GM19438 (cell line): ENCODE data around the gene TMPRSS6.

Source experiments
- ATAC-seq: cut with Tn5 transposase; IDR thresholded peaks from one replicate; pipeline ENCODE4 v1.9.1; 2021; ENCODE audit warnings: low read depth; ENCODE audit not compliant: unreplicated experiment

The TMPRSS6 gene

GRCh38 chr22:37109242-37109917 lies at the start of gene TMPRSS6:
Gene TMPRSS6 (minus strand): TSS chr22:37109713. CDS start chr22:37103417, 6,296 bp downstream.
- no peak for ATAC-seq

- no peak for ATAC-seq
Observed at GRCh38 chr22:37158963-37159290, 49.4 kb upstream of the TMPRSS6 start.

DNA sequence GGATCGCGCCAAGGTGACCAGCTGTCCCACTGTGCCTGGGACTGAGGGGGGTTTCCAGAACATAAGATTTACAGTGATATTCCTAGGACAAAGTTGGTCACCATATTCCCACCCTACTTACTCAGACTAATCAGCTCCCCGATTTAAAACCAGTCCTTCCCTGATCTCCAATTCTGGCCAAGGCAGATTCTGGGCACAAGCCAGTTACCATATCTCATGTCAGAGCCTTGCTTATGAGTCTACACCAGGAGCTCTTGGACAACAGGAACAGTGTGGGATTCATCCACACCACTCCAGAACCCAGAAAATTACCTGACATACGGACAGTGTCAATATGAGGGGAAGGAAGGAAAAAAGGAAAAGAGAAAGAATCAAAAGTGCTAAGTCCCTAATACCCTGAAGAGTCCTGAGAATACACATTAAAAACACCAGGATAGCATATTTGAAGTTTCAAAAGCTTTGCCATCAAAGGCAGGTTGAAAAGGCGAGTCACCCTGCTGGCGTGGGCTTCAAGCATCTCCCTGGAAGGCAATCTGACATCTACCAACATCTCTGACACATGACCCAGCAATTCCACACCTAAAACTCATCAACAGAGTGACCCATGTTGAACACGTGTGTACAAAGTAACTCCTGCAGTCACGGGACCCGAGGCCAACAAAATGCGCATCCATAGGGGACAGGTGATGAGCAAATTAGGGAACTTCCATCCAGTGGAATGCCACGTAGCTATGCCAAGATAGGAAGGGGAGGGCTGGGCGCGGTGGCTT lies 48.2 kb upstream of the TMPRSS6 start:
- no peak for ATAC-seq

DNA sequence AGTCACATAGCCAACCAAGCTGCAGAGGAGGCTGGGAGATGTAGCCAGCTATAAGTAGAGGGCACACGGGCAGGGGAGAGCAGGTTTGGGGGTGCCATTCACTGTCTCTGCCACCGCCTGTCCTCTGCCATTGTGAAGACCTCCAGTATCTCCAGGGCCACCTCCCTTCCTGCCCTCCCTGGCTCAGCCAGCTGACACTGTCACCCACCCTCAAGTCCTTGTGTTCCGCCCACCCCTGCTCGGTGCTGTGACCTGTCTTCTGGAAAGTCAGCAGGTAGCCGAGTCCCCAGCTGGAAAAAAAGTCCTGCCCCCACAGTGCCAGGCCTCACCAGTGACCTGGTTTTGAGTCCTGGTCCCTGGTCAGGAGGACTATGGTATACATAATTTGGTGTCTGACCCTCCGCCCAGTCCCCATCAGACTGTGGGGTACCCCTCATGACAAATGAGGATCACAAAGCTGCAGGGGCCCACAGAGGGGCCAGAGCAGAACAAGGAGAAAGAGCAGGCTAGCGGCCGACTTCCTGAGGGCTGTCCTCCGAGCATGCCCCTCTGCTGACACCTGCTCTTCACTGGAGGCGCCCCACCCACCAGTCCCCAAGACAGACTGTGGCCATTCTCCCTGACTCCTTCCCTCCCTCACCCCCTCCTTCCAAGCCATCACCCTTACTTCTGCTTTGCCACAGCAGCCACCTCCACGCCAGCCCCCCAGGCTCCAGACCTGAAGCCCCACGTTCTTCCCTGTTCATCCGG lies 47.3 kb upstream of the TMPRSS6 start:
- no peak for ATAC-seq

DNA sequence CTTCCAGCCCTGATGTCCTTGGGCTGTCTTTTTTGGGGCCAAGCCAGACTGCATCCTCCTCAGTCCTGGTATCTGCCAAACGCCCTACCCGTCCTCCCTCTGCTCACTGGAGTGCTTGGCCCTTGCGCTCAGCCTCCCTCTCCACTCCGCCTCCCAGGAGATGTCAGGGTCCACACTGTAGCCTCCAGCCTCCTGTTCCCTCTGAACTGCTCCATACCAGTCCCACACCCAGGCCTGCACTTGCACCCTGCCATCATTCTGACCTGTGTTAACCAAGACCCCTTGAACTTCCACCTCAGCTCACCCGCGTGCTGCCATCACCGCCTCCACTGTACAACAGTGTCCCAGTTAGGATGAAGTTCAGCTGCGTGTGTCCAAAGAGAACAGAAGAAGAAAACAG lies 46.5 kb upstream of the TMPRSS6 start:
- no peak for ATAC-seq

DNA sequence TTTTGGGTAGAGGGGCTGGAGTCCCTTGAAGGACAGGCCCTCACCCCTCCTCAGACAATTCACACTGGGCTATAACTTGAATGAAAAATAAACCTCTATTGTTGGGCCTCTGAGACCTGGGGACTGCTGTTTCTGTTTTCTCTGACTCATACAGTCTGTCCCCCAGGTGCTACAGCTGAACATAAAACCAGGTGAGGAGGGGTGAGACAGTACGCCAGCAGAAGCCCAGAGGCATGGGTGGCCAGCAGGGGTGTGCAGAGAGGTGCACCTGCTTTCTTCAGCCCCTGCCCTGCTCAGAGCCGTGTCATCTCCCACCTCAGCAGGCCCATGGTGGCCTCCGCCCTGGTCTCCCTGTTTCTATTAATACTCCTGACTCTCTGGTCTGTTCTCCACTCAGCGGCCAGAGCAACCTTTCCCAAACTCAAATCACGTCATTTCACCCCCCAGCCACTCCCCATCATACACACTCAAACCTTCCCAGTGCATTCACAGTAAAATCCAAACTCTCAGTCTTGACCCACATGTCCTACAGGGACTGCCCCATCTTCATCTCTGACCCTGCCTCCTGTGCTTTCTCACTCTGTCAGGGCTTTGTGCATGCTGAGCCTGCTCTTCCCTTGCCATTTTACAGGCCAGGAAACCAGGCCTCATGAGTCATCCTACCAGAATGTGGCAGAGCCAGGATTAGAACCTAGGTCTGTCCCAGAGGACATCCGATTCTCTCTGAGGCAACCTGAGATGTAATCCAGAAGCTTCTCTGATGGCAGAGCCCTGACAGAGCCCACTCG lies 45.6 kb upstream of the TMPRSS6 start:
- no peak for ATAC-seq

DNA sequence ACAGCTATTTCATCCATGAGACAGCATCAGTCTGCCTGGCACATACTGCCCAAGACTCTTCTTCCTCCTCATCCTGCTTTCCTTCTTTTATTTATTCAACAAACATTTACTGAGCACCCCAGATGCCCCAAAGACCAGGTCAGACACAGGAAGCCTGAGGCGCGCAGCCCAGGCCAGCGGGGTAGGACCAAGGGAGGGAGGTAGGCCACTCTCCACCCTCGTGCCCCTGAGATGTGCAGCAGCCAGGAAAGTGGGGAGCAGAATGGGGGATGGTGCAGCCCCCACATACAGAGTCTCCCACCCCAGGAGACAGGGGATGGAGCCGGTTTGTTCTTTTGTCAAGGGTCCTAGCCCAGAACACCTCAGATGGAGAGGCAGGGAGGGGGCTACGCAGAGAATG lies 44.4 kb upstream of the TMPRSS6 start:
- no peak for ATAC-seq

DNA sequence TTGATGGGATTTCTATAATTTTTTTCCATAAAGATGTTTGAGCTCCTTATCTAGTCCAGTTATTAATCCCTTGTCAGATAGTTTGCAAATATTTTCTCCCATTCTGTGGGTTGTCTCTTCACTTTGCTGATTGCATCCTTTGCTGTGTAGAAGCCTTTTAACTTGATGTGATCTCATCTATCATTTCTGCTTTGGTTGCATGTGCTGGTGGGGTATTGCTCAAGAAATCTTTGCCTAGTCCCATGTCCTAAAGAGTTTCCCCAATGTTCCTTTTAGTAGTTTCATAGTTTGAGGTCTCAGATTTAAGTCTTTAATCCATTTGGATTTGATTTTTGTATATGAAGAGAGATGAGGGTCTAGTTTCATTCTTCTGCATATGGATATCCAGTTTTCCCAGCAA lies 41.9 kb upstream of the TMPRSS6 start:
- ATAC-seq, result no peak

- no peak for ATAC-seq
Observed at GRCh38 chr22:37150701-37151100, 41.2 kb upstream of the TMPRSS6 start.

- peak; percentile 8 for ATAC-seq
Observed at GRCh38 chr22:37148742-37149665, 39.5 kb upstream of the TMPRSS6 start.

DNA sequence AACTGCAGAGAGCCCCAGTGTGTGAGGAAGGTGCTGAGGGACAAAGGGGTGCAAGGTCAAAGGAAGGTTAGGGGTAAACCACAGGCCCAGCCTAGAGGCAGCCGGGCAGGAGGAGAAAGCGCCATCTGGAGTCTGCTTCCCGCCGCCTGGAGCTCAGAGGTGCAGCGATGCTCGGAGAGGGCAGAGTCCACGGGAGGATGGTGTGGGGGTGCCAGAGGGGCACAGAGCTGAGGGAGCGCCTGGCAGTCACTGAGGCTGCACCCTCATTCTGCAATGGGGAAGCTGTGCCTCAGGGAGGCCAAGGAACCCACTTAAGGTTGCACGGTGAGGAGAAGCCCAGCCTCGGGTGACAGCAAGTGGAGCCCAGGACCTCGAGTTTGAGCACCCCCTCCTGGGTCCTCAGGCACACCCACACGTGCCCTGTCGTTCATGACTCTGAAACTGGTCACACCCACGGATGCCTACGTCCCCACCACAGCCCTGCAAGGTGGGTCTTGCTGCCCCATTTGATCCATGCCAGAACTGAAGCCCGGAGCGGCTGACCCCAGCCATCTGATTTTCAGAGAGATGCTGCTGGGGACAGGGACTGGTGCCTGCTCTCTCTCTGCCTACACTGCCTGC lies 38.6 kb upstream of the TMPRSS6 start:
- ATAC-seq, result no peak

DNA sequence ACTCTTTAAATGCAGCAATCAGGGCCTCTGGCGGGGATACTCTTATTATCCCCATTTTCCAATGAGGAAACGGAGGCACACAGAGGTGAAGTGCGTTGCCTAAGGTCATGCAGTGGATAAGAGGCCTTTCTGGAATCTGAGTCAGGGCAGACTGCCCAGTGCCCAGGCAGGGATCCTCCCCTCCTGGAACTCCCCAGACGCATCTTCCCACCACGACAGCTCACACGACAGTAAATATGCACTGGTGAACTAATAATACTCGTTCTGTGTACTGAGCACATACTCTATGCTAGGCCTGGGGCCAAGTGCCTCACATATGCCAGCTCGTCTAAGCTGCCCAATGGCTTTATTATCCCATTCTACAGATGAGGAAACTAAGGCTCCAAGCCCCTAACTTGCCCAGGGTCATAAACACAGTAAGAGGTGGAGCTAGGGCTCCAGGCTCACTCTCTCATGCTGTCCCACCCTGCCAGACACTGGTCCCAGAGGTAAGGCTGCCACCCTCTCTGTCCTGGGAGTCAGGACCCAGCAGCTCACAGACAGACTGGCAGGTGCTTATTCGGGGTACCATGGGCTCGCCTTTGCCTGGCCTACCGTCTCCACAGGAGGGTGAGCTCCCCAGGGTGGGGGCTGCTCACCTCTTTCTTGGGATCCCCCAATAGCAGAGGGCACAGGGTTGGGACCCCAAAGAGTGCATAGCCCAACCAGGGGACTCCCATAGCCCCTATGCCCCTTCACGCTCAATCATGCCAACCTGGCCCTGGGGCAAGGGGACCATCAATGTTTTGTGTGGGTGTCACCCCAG lies 37.9 kb upstream of the TMPRSS6 start:
- ATAC-seq, result no peak

- no peak for ATAC-seq
Observed at GRCh38 chr22:37146507-37147180, 37.1 kb upstream of the TMPRSS6 start.

DNA sequence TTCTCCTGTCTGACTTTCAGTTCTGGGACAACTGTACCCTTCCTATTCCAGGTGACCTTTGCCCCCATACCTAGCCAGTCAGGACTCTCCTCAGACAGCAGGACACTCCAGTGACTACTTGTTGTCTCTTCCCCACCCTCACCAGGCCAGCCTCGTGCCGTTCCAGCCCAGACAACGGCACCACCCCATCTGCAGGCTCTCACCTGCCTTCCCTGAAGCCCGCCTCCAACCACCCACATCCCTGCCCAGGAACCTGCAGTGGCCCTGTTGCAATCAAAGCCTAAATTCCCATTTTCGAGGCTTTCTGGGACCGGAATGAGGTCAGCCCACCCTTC lies 36.5 kb upstream of the TMPRSS6 start:
- no peak for ATAC-seq

DNA sequence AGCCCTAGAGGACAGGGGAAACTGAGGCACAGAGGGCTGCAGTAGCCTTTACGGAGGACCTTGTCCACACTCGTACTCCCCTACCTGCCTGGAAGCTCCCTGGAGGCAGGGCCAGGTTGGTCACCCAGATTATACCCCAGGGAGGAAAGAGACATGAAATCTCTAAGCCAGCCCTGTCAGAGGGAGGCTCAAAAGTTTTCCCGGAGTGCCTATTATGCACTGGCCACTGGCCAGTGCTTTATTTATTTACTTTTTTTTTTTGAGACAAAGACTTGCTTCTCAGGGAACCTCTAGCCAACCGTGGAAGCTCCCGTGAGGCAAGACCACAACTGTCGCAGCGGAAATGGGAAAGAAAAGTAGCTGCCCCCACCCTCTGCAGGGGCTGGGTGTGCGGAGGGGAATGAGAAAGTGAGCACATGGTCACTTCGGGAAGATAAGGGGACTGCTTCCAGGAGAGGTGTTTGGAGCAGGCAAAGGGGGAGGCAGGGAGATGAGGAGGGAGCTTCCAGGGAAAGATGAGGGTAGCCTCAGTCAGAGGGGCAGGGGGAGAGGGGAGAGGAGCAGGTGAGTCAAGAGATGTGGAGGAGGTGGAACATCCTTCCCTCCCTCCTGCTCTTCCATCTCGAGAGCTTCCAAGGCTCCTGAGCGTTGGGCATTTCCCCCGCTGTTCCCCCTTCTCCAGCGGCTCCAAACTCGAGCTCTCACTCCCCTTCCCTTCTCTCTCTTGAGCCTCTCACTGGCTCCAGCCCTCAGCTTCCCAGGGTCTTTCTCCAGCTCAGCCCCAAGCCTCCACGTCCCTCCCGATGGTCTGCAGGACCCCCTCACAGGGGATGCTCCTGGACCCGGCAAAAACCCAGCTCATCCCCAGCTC lies 35.9 kb upstream of the TMPRSS6 start:
- ATAC-seq, result no peak

DNA sequence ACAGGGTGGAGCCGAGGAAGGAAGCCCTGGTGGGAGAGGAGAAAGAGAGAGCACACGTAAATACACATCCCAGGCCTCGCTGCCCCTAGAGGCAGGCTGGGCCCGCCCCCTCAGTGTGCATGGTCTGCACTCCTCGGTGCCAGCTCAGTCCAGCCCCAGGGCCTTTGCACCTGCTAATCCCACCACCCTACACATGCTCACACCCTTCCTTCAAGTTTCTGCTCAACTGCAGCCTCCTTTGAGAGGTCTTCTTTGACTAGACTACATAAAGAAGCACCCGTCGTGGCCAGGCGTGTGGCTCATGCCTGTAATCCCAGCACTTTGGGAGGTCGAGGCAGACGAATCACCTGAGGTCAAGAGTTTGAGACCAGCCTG lies 34.7 kb upstream of the TMPRSS6 start:
- no peak for ATAC-seq

- ATAC-seq, result no peak
Observed at GRCh38 chr22:37141971-37142370, 32.5 kb upstream of the TMPRSS6 start.
